HG03521 (cell line): ENCODE measurements around the gene SMAD5.

Source experiments
- ATAC-seq: cut with Tn5 transposase; IDR thresholded peaks from one replicate; pipeline ENCODE4 v1.9.1; 2021; ENCODE audit warnings: mild to moderate bottlenecking, moderate library complexity; ENCODE audit not compliant: unreplicated experiment

SMAD5 gene

GRCh38 chr5:136212252-136212721 lies 79.6 kb downstream of the SMAD5 start:
- peak; percentile 46 for ATAC-seq

GRCh38 chr5:136213919-136214493 lies 81.4 kb downstream of the SMAD5 start:
- ATAC-seq: no peak

- ATAC-seq: no peak
These were observed 83.2 kb downstream of the SMAD5 start for GRCh38 chr5:136215812-136216211.

GRCh38 chr5:136216230-136216629 lies 83.6 kb downstream of the SMAD5 start:
- ATAC-seq: no peak

GRCh38 chr5:136221340-136221739 lies 88.7 kb downstream of the SMAD5 start:
- no peak for ATAC-seq

GRCh38 chr5:136222580-136223235 lies 90.1 kb downstream of the SMAD5 start:
- no peak for ATAC-seq

- ATAC-seq: no peak
These were observed 93.2 kb downstream of the SMAD5 start for GRCh38 chr5:136225796-136226195.

GRCh38 chr5:136226401-136226800 lies 93.8 kb downstream of the SMAD5 start:
- no peak for ATAC-seq

GRCh38 chr5:136228136-136228757 lies 95.6 kb downstream of the SMAD5 start:
- ATAC-seq: no peak

GRCh38 chr5:136230176-136230575 lies 97.5 kb downstream of the SMAD5 start:
- no peak for ATAC-seq

- ATAC-seq: no peak
These were observed 99.7 kb downstream of the SMAD5 start for GRCh38 chr5:136232316-136232715.
